GM10266 (cell line): Measurements from ENCODE around the gene APOD.

ENCODE experiments used
- DNase-seq: peaks from one replicate; pipeline ENCODE4 v3.0.0; 2012; ENCODE audit errors: extremely low spot score
- CTCF ChIP-seq: IDR thresholded peaks from 2 replicates; pipeline ENCODE4 v1.5.1; 2012; ENCODE audit warnings: mild to moderate bottlenecking, low read depth; ENCODE audit not compliant: control insufficient read depth, insufficient read depth; ENCODE audit errors: missing control alignments

The APOD gene

GRCh38 chr3:195577645-195578177 is 6.0 kb downstream of the APOD start:
- no peak for TF ChIP-seq CTCF
- no peak for DNase-seq

- no peak for TF ChIP-seq CTCF
- no peak for DNase-seq
These were observed 9.0 kb downstream of the APOD start for GRCh38 chr3:195574497-195575304.

GRCh38 chr3:195573611-195574496 is 9.9 kb downstream of the APOD start:
- no peak for TF ChIP-seq CTCF
- no peak for DNase-seq

- no peak for DNase-seq
- TF ChIP-seq CTCF, result no peak
These were observed 12.4 kb downstream of the APOD start for GRCh38 chr3:195571361-195571760.

GRCh38 chr3:195570912-195571311 is 12.8 kb downstream of the APOD start:
- no peak for TF ChIP-seq CTCF
- DNase-seq, result no peak

- no peak for DNase-seq
These were observed 13.4 kb downstream of the APOD start for GRCh38 chr3:195570344-195570743.

More at GRCh38 chr3:195570344-195570743, 13.4 kb downstream of the APOD start:
- TF ChIP-seq CTCF, result no peak
